Left renal pelvis (tissue), 4 donors: Measurements from ENCODE around the gene CCNI2. TPM values are rescaled to one million over a fixed set of nuclear protein-coding genes. Genes with fewer than 3 reads are reported as not detected.

Source experiments
- polyA plus RNA-seq, 4 donors: library from polyadenylated mRNA; unstranded; fragments of 120-200 nt; gene quantifications; one replicate each; pipeline ENCODE4 v1.2.1, GENCODE V29; 2013; ENCODE audit not compliant: insufficient read length in 4 of 4

CCNI2 gene
- polyA plus RNA-seq, 4 donors, result 1.1 to 3.8 (median 3.5) TPM

Other genes with a start within 250 kb of the CCNI2 start
- gene IL5, start 203.9 kb upstream of the CCNI2 start, polyA plus RNA-seq, result under 1 TPM in 1 of 4 donors, not detected in 3; 0.31 TPM
- gene RAD50, start 190.4 kb upstream of the CCNI2 start, polyA plus RNA-seq, result 10 to 100 TPM; 36.7 to 55.2 (median 50.8) TPM
- under 1 TPM in 1 of 4 donors, not detected in 3; 0.15 TPM for gene IL13, start 89.3 kb upstream of the CCNI2 start, polyA plus RNA-seq
- under 1 TPM in 1 of 4 donors, not detected in 3; 0.46 TPM for gene IL4, start 73.4 kb upstream of the CCNI2 start, polyA plus RNA-seq
- 10 to 100 TPM; 11.3 to 27.4 (median 23.5) TPM for gene KIF3A, start 9.9 kb upstream of the CCNI2 start, polyA plus RNA-seq
- 10 to 100 TPM; 52.7 to 85.2 (median 83.8) TPM for gene SEPTIN8, start 29.8 kb downstream of the CCNI2 start, polyA plus RNA-seq
- 1 to 10 TPM in 3 of 4 donors, under 1 TPM in 1; 0.12 to 5.1 (median 4.8) TPM for gene SOWAHA, start 65.9 kb downstream of the CCNI2 start, polyA plus RNA-seq
- gene SHROOM1, start 83.2 kb downstream of the CCNI2 start, polyA plus RNA-seq, result 10 to 100 TPM; 13.0 to 30.8 (median 21.7) TPM
- gene GDF9, start 119.0 kb downstream of the CCNI2 start, polyA plus RNA-seq, result 1 to 10 TPM in 3 of 4 donors, under 1 TPM in 1; 0.53 to 2.9 (median 2.0) TPM
- gene UQCRQ, start 119.2 kb downstream of the CCNI2 start, polyA plus RNA-seq, result 100 to 1,000 TPM; 132 to 229 (median 200) TPM
- gene LEAP2, start 126.2 kb downstream of the CCNI2 start, polyA plus RNA-seq, result 10 to 100 TPM in 1 of 4 donors, 1 to 10 TPM in 3; 2.2 to 12.5 (median 6.6) TPM
- 10 to 100 TPM; 60.5 to 73.1 (median 63.3) TPM for gene AFF4, start 216.2 kb downstream of the CCNI2 start, polyA plus RNA-seq